Mesodermal cell (in vitro differentiated cells): Measurements from ENCODE around the gene DYSF.

Experiments used
- H3K27ac ChIP-seq: 2 replicates; pipeline ENCODE4 v1.7.0; 2013; ENCODE audit warnings: mild to moderate bottlenecking, low read depth, low read length, moderate library complexity; ENCODE audit not compliant: severe bottlenecking
- H3K36me3 ChIP-seq: 2 replicates; pipeline ENCODE4 v1.7.1; 2013; ENCODE audit warnings: mild to moderate bottlenecking, low read length, moderate library complexity; ENCODE audit not compliant: control insufficient read depth, insufficient read depth
- H3K4me1 ChIP-seq: one replicate; pipeline ENCODE4 v1.7.1; 2013; ENCODE audit warnings: mild to moderate bottlenecking, low read length; ENCODE audit not compliant: insufficient read depth, control insufficient read depth, poor library complexity, severe bottlenecking
- H3K4me3 ChIP-seq: 2 replicates; pipeline ENCODE4 v1.7.0; 2013; ENCODE audit warnings: low read length, control low read depth, mild to moderate bottlenecking; ENCODE audit not compliant: insufficient read depth, poor library complexity, severe bottlenecking; ENCODE audit errors: extremely low read depth
- H3K9me3 ChIP-seq: 2 replicates; pipeline ENCODE4 v1.7.1; 2013; ENCODE audit warnings: mild to moderate bottlenecking, low read length, moderate library complexity; ENCODE audit not compliant: control insufficient read depth
- WGBS, 2 experiments: methylation state at CpG; one replicate each; pipeline ENCODE4 v1.1.5; 2013; ENCODE audit warnings: missing lambda C conversion rate in 2 of 2; ENCODE audit not compliant: insufficient coverage in 2 of 2; 5-methylcytosine and 5-hydroxymethylcytosine counted together

The DYSF gene

GRCh38 chr2:71513096-71513495, 59.7 kb downstream of the DYSF start:
- Histone ChIP-seq H3K9me3 (no peaks in the 10 kb centered on the region), H3K4me3 (no peak overlapping the region), H3K4me1 (no peaks in the 10 kb centered on the region), H3K27ac (no peak overlapping the region), H3K36me3 (peaks cover 11% of the 10 kb centered on the region)
- WGBS, 2 experiments, result 91 to 96% methylated on average over 7 to 9 of the region's 11 CpGs

DNA sequence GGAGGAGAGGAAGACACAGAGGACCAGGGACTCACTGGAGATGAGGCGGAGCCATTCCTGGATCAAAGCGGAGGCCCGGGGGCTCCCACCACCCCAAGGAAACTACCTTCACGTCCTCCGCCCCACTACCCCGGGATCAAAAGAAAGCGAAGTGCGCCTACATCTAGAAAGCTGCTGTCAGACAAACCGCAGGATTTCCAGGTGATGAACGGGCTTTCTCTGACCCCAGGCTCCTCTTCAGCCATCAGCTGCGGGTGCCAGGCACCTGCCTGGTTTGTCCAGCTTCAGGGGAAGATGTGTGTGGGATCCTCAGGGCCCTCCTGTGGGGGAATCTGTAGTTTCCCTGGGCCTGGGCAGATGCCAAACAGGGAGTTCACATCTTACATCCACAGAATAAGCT, 60.4 kb downstream of the DYSF start:
- no peak overlapping the region for H3K4me3 ChIP-seq
- H3K9me3 ChIP-seq, result no peaks in the 10 kb centered on the region
- no peak overlapping the region for H3K27ac ChIP-seq
- H3K4me1 ChIP-seq, result no peaks in the 10 kb centered on the region
- 90 to 93% methylated on average over 4 to 8 of the region's 11 CpGs for WGBS, 2 experiments
- H3K36me3 ChIP-seq, result peaks cover 11% of the 10 kb centered on the region

DNA sequence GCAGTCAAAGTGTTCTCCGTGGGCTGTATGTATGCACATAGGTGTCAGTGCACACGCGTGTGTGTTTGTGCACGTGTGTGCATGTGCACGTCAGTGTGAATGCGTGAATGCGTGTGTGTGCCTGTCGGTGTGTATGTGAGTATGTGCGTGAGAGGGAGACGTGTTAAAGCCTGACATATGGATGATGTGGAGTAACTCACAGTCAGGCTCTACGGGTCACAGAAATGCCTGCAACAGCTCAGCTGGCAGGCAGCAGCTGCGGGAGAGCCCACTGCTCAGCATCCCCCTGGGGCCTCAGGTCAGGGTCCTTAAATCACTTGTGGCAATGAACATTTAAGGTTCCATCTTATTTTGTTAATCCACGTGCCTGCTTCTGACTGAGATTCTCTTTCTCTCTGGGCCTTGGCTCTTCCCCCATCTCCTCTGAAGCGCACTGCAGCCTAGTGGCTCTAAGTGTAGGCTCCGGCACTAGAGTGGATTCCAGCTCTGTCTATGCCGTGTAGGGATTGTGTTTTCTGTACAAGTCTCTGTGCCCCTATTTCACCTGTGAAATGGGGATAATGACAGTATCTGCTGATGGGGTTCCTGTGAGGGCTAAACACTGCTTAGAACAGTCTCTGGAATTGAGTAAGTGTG, 63.0 kb downstream of the DYSF start:
- H3K27ac ChIP-seq, result no peak overlapping the region
- H3K36me3 ChIP-seq, result peaks cover 11% of the 10 kb centered on the region
- 90 to 93% methylated on average over 16 of the region's 16 CpGs for WGBS, 2 experiments
- H3K4me1 ChIP-seq, result no peaks in the 10 kb centered on the region
- no peaks in the 10 kb centered on the region for H3K9me3 ChIP-seq
- H3K4me3 ChIP-seq, result no peak overlapping the region

GRCh38 chr2:71517851-71518250, 64.5 kb downstream of the DYSF start:
- peaks cover 11% of the 10 kb centered on the region for H3K36me3 ChIP-seq
- no peaks in the 10 kb centered on the region for H3K9me3 ChIP-seq
- H3K27ac ChIP-seq, result no peak overlapping the region
- H3K4me3 ChIP-seq, result no peak overlapping the region
- WGBS, 2 experiments, result 90% methylated on average over 2 of the region's 4 CpGs; no CpG with 5 or more reads in 1 of the 2 experiments
- no peaks in the 10 kb centered on the region for H3K4me1 ChIP-seq

DNA sequence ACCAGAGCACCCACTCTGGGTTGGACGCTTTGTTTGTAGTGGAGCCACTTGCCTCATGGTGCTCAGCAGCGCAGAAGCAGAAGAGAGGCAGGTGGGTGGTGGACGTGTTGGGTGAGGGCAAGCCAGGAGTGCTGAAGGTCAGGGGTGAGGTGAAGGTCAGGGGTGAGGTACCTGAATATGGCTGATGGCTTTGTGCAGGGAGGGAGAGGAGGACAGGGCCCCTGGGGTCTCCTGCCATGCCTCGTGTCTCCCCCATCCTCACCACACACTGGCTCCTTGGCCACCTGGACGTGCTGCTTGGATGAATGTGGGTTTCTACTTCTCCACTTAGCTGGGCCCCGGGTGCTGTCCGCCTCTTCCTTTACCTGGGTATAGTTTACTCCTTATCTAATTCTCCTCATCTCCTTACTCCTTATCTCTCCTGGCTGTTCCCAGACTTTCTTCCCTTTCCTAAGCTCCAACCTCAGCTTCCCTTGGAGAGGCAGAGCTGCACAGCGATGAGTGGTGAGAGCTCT, 68.1 kb downstream of the DYSF start:
- WGBS, 2 experiments, result 83 to 94% methylated on average over 3 to 7 of the region's 8 CpGs
- Histone ChIP-seq H3K36me3 (peaks cover 9% of the 10 kb centered on the region), H3K4me1 (no peaks in the 10 kb centered on the region), H3K9me3 (no peaks in the 10 kb centered on the region), H3K4me3 (no peak overlapping the region), H3K27ac (no peak overlapping the region)

GRCh38 chr2:71524476-71524875, 71.1 kb downstream of the DYSF start:
- no peaks in the 10 kb centered on the region for H3K4me1 ChIP-seq
- H3K9me3 ChIP-seq, result no peaks in the 10 kb centered on the region
- WGBS, 2 experiments, result 86 to 91% methylated on average over 5 of the region's 6 CpGs
- H3K27ac ChIP-seq, result no peak overlapping the region
- H3K36me3 ChIP-seq, result peaks cover 6% of the 10 kb centered on the region
- no peak overlapping the region for H3K4me3 ChIP-seq

GRCh38 chr2:71526141-71526540, 72.8 kb downstream of the DYSF start:
- H3K36me3 ChIP-seq, result peaks cover 6% of the 10 kb centered on the region
- no peak overlapping the region for H3K27ac ChIP-seq
- no peaks in the 10 kb centered on the region for H3K9me3 ChIP-seq
- H3K4me3 ChIP-seq, result no peak overlapping the region
- H3K4me1 ChIP-seq, result no peaks in the 10 kb centered on the region
- 90 to 96% methylated on average over 11 to 15 of the region's 17 CpGs for WGBS, 2 experiments

- Histone ChIP-seq H3K36me3 (peaks cover 6% of the 10 kb centered on the region), H3K27ac (no peak overlapping the region), H3K4me3 (no peak overlapping the region), H3K4me1 (no peaks in the 10 kb centered on the region), H3K9me3 (no peaks in the 10 kb centered on the region)
- WGBS, 2 experiments, result 53 to 70% methylated on average over 6 to 8 of the region's 9 CpGs
Observed at GRCh38 chr2:71526975-71527374, 73.6 kb downstream of the DYSF start.

DNA sequence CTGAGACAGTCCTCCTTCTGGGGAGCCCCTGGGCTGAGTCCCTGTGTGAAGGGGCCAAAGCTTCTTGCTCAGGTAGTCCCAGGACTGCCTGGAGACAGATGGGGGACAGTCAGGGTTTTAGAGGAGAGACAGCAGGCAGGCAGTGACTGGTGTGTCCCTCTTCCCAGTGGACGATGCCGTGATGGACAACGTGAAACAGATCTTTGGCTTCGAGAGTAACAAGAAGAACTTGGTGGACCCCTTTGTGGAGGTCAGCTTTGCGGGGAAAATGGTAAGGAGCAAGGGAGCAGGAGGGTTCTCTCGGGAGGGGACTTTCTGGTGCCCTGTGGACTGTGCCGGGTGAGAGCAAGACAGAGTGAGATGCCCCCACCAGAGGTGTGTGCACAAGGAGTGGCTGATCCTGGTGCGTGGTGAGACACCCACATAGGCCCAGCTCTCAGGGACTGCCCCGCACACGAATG, 74.8 kb downstream of the DYSF start:
- Histone ChIP-seq H3K9me3 (no peaks in the 10 kb centered on the region), H3K27ac (no peak overlapping the region), H3K4me3 (no peak overlapping the region), H3K4me1 (no peaks in the 10 kb centered on the region), H3K36me3 (peaks cover 8% of the 10 kb centered on the region)
- WGBS, 2 experiments, result 91 to 97% methylated on average over 9 to 10 of the region's 10 CpGs

GRCh38 chr2:71528749-71529148, 75.4 kb downstream of the DYSF start:
- Histone ChIP-seq H3K36me3 (peaks cover 11% of the 10 kb centered on the region), H3K4me3 (no peak overlapping the region), H3K9me3 (no peaks in the 10 kb centered on the region), H3K27ac (no peak overlapping the region), H3K4me1 (no peaks in the 10 kb centered on the region)
- WGBS, 2 experiments, result 90 to 96% methylated on average over 3 to 4 of the region's 4 CpGs

GRCh38 chr2:71530211-71530610, 76.8 kb downstream of the DYSF start:
- H3K4me3 ChIP-seq, result no peak overlapping the region
- no peaks in the 10 kb centered on the region for H3K4me1 ChIP-seq
- no peak overlapping the region for H3K27ac ChIP-seq
- peaks cover 7% of the 10 kb centered on the region for H3K36me3 ChIP-seq
- 76 to 82% methylated on average over 6 to 8 of the region's 8 CpGs for WGBS, 2 experiments
- H3K9me3 ChIP-seq, result no peaks in the 10 kb centered on the region
